GM19467 (cell line): ENCODE measurements around the gene TMOD2.

Experiments
- ATAC-seq: cut with Tn5 transposase; IDR thresholded peaks from one replicate; pipeline ENCODE4 v1.9.1; 2021; ENCODE audit warnings: mild to moderate bottlenecking, moderate library complexity; ENCODE audit not compliant: unreplicated experiment

The TMOD2 gene

DNA sequence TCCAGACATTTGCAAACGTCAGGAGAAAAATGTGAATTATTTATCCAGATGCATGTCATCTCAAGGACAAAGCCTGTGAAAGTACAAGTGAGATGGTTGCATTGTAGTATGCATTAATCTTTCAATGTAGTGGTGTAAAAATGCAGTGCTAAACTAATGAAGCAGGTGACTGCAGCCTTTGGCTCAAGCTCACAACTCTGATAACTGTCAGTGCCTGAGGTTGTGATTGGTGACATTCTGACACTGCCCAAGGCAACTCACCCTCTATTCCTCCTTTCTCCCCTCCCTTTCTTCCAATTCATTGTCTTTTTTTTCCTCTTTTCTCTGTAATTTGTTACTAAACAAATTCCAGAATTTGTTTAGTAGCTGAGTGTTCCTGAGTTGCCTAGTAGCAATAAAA lies 58.1 kb downstream of the TMOD2 start:
- ATAC-seq, result no peak

DNA sequence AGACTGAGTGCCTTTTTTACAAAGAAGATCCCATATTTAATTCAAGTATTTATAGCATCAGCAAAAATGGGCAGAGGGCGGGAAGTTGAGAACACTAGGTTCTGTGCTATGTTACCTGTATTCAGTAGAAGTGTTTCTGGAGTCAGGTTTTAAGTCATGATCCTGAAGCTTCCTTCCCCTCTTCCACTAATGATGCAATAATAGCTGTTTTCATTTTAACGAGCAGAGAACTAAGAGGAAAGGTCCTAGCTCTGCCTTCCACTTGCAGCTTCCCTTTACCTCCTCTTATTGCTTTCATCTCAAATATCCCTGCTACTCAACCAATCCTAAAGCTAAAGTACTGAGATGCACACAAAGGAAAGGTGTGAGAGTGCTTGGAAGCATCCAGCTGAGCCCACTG lies 61.2 kb downstream of the TMOD2 start:
- no peak for ATAC-seq

DNA sequence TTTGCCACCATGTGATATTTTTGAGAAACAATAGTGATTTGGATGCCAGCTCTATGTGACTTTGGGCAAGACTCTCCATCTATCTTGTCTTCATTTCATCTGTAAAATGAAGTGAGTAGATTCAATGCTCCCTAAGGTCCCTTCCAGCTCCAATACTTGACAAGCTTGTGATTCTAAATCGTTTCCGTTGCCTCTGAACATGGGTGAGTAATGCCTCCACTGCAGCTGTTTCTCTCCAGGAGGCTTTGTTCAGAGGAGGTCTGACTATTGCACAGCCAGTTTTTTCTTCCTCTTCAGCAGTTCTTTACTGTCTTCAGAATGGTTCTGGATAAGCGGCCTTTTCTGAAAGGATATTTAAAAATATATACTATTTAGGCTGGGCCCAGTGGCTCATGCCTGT lies 63.2 kb downstream of the TMOD2 start:
- no peak for ATAC-seq

DNA sequence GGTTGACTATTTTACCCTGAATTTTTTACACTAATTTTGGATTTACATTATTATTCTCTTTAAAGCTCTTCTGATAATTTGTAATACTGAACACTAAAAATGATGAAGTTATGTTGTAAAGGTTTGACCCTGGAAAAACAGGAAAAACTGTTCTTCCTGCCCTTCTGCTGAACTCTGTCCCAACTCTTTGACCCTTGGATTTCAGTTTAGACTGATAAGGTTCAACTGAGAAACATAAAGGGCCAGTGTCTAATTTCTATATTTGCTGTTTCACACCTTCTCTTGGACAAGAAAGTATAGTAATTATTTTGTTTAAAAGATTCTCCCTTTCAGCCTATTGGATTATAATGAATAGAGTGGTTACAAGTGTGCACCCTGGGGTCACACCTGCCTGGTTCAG lies 65.2 kb downstream of the TMOD2 start:
- ATAC-seq, result no peak

DNA sequence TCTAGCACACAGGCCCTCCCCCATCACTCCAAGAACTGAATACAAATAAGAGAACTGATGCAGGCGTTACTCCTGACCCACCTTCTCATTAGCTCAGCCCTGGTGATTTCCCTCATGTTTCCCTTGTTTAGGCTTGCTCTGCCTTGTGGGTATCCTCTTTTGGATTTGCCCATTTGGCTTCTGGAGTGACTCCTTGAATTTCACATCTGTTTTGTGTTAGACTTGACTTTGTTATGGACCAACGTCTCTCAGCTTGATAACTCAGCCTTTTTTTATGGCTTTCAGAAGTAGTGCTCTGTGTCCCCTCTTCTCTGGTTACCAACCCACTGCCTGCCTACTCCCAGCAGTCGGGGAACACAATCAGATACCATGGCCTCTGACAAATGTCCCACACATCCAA lies 66.8 kb downstream of the TMOD2 start:
- no peak for ATAC-seq

DNA sequence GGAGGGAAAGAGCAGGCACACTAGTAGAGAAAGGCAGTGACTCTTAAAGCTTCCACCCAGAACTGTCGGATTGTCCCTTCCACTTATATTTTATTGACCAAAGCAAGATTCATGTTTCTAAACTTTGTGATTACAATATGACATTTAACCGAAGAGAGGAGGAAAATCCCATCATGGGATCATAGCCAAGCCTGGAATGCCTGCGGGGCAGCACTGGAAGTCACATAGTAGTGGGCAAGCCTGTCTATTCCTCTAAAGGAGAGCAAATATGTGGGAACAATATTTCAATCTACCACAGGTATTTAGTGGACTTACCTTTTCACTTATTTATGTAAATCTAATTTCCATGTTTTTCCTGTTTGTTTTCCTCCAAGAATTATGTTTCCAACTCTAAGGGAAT lies 74.3 kb downstream of the TMOD2 start:
- no peak for ATAC-seq

DNA sequence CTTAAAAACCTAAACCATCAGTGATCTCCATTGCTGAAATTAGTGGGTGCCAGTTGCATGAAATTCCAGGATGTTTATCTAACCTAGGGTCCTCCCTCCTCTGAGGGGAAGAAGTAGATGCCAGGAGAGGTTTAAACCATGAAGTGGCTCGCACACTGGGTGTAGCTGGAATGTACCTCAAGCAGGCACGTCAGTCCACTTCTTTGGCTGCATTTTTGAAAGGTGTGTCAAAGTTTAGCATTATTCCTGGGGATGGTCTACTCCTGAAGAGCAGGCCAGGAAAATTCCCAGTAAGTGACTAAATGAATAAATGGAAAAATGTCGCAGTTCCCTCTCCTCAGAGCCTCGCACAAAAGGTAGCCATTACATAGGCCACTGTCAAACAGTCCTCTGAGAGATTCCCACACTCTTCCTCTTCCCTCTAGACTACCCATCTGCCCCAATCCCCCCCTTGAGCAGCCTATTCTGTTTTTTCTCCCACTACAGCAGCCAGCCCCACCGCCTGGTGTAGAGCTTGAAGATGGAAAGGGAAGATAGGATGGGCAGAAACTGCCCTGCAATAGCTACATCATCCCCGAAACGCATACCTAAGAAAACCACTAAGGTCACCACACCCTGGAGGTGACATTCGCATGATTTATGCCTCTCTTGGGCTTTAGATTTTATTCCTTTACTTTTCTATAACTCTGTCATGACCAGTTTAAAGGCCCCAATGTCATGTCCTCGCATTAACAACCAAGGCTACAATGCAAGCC lies 77.4 kb downstream of the TMOD2 start:
- no peak for ATAC-seq

DNA sequence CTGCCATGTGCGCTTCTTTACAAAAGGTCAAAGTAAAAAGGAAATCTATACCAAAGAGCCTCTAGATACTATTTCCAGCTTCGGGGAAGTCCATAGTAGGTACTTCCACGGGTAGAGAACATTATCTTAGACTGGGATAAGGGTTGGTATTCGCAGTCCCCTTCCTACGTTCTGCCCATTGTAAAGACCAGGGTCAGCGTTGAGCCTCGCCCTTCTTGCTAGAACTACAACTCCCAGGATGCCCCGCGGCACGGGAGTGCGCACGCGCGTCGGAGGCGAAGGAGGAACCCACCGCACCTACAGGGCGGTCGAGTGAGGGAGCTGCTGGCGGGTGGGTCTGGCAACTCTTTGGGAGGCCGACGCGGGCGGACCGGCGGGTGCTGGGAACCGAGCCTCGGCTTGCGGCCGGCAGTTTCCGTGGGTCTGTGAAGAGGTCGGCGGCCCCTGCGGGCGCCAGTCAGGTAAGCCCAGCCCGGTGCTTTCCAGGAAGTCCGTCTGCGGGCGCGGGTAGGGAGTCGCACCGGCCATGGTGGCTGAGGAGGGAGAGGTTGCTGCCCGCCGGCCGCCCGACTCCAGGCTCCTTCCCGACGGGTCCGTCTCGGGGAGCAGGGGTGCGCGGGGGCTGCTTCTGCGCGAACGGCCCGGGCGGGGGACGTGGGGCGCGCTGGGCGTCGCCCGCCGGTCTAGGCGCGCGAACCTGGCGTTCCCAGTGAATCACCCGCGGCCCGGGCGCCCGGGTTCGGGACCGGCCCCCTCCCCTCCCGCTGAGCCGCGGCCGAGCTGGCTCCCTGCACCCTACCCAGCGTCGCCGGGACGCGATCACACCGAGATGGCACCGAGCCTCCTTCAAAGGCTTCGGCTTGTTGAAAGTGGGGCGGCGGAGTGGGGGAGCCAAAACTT lies 78.2 kb downstream of the TMOD2 start, which contains the start of gene TMOD3:
Gene TMOD3 (plus strand): TSS at position 278 of the 900 bp plus-strand sequence. CDS start 33,232 bp downstream, outside the sequence.
- ATAC-seq, result peak; percentile 86

DNA sequence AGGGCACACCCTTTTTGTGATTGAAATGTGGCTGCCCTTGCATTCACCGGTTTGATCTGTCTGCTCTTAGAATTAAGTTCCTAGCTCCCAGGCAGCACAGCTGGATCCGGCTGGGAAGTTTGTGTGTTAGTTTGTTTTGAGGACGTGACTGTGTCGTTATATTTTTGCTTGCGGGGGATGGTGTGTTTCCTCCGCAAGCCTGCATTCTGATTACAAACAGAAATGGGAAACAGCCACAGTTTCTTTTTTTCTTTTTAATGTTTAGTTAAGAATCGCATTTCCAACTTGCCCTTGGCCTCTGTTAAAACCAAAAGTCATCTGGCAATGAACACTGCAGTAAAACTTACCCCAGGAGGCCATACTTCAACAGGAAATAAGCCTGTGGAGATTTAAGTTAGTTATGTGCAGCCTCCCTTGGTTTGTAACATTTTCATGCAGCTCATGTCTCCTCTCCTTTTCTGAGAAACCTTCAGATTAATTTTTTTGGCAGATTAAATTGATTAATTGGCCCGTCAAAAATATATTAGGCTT lies 78.9 kb downstream of the TMOD2 start:
- peak; percentile 20 for ATAC-seq

DNA sequence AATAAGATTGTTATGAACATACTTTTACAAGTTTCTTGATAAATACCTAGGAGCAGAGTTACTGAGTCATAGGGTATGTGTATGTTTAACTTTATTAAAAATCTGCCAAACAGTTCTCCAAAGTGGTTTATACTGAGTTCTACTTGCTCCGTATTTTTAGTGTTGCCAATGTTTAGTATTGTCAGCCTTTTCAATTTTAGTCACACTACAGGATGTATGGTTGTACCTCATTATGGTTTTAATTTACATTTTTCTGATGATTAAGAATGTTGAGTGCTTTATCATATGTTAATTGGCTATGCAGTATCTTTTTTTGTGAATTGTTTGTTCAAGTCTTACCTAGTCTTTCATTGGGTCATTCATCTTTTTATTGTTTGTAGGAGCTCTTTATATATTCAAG lies 82.4 kb downstream of the TMOD2 start:
- no peak for ATAC-seq

DNA sequence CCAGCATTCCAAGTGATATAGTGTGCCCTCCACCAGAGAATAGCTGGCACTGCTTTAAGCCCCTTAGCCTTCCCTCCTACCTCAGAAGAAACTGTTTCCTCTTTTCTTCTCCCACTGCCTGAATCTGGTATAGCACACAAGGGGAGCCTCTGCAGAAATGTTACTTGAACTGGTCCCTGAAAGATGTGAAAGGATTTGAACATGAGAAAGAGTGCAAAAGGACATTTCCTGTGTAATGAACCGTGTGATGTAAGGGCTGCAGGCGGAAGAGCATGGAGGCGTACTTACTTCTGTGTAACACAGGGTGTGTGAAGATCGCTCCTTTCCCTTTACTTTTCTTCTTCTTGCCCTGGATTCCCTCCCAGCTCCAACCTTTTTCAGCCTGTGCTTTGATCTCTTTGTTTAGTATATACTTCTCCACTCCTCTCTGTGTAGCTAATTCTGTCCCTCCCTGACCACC lies 86.4 kb downstream of the TMOD2 start:
- peak; percentile 52 for ATAC-seq

DNA sequence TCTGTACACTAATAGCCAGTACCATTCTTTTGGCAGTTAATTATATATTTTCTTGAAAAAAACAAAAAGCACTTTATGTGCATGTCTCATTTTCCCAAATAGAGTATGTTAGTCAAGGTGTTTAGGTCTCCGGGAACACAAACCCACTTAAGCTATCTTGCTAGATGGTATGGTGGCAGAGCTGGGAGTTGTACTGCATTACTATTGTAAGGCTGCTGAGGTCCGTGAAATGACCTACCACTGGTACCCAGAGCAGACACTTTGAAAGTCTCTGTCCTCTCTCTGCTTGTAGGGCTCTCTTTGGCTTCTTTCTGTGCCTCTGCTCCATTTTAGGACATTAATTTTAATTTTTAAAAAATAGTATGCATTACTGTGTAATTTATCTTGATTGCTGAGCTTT lies 86.9 kb downstream of the TMOD2 start:
- ATAC-seq, result no peak

DNA sequence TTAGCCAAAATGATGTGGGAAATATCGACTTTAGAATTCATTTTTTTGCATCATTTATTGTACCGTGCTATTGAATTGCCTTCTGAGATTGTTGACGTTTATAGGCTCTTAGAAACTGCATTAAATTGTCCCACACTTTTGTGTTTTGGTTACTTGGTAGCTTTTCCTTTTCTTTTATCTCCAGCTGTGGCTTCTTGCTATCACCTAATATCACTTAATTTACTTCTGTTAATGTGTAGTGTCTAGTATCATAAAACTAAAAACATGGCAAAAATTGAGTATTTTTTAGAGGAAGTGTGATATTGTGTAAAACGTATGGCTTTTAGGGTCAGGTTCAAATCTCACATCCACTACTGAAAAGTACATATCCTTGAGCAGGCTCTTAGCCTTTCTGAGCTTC lies 89.3 kb downstream of the TMOD2 start:
- no peak for ATAC-seq

DNA sequence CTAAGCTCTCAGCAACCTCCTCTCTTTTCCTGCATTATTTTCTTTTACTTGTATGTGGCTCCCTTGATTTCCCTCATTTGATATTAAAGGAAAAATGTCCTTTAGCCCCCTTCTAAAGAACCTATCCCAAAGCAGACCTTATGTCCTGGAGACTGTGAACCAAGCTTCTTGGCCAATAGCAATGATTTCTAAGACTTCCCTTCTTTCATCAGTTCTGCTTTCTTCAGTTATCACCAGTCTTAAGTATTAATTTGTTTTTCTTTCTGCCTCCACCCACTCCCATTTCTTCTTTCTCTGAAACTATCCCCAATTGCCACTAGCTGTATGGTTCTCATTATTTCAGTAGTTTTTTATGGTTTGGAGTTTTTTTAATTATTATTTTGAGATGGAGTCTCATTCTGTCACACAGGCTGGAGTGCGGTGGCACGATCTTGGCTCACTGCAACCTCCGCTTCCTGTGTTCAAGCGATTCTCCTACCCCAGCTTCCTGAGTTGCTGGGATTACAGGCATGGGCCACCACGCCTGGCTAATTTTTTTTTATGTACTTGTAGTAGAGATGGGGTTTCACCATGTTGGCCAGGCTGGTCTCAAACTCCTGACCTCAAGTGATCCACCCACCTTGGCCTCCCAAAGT lies 90.1 kb downstream of the TMOD2 start:
- no peak for ATAC-seq

DNA sequence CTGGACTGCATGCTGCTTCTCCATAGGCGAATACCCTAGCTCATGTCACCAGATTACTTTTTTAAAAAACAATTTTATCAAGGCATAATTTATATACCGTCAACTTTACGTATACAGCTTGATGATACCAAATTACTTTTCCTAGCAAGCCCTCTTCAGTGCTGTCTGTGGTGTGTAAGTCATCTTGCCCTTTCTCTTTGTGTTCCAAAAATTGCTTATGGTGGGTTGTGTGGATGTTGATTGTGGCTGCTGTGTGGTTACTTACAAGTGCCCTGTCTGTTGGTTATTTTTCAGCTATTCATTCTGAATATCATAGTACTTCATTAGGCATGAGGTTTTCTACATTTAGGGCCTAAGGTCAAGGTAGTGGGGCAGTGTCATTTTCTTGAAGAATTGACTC lies 90.9 kb downstream of the TMOD2 start:
- ATAC-seq, result no peak

DNA sequence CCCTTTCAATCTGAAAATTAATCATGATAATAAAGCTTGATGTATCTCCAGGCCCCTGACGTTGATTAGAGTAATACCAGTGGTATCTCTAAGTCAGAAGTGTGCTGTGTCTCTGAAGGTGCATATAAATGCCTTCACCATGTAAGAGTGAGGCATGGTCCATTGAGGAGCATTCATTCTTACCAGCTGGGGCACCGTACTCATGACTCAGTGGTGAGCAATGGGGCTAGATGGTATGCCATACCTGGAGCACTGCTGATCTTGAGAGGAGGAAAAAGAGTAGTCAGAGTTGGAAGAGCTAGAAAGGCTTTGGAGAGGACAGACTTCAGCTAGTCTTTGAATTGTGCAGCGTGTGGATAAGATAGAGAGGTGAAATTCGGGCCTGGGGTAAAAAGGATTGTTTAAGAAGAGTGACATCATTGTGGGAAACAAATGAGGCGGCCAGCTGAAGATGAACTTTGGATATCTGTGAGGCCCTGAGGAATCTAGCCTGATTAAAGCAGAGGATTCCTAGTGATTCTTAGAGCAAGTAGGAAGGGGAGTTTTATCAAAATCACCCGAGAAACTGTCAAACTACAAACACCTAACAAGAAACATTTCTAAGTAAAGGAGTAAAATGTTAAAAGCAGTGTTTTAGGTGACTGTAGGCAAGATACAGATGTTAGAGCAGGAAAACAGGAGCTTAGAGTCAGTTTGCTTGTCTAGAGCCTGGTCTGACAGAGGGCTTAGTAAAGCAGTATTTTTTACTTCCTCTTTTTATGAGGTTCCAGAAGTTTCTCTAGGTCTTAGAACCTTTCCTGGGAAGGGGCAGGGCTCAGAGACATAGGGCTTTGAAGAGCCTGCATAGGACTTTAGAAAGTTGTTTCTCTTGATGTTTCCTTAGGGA lies 91.7 kb downstream of the TMOD2 start:
- ATAC-seq, result no peak

DNA sequence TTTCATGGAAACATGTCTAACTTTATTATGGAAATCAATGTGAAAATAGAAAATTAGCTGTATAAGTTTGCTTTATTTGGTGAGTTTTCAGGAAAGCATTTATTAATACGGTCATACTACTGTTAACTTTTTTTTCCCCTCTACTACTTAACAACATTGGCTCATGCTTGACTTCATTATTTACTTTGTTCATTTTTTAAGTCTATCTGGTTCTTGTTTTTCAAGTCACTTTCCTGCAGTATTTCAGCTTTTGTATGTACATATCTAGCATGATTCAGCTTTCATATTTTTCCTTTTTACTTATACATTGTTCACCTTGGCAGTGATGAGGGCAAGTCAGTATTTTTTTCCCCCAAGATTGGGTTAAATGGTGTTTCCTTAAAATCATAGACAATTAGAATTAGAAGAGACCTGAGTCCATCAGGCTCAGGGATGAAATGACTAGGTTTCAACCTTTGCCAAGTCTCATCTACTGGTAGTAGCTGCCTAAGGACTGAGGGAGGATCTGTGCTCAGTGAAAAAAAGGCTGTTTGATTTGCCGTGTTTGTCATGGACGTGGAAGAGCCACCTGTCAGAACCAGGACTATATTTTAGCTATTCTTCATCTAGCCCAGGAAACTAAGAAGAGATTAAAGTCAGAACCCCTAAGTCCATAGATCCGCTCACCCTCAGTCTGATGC lies 93.5 kb downstream of the TMOD2 start:
- no peak for ATAC-seq

DNA sequence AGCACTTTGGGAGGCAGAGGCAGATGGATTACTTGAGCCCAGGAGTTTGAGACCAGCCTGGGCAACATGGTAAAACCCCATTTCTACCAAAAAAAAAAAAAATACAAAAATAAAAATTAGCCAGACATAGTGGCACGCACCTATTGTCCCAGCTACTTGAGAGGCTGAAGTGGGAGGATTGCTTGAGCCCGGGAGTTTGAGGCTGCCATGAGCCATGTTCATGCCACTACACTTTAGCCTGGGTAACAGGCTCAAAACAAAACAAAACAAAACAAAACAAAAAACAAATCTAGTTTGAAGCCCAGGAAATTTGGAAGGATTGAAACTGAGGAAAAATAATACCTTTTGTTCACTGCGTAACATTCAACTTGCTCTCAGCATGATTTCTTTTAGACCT lies 94.7 kb downstream of the TMOD2 start:
- no peak for ATAC-seq

DNA sequence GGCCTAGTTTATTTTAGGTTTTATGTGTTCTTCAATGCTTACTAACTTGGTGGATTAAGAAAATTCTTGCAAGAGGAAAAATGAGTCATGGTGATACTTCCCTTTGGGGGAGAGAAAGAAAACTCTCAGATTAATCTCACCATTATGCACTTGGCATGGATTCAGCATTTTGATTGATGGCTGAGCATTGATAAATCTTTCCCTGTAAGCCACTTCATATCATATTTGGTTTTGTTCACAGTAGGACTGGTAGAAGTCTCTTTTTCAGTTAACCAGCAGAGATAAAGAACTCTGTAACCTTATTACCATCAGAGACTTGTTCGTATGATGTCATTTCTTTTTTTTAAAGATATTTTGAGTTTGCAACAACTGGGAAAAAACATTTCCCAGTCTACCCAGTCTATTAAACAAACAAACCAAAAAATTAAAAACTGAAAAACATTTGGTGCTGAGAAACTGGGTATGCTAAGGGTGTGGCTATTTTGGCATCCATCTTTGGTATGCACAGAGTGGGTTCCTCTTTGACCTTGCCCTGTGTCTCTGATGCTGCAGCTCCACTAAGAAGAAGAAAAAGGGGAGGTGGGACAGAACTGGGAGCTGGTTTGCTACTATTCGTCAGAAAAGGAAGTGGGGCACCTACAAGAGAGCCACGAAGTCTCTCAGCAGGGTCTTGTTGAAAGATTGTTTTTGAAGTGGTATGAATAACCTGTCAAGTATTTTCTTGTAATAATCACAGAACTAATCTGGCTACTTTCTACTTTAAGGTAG lies 95.2 kb downstream of the TMOD2 start:
- ATAC-seq, result no peak
